Keratinocyte (primary cell): ENCODE measurements around the gene ADCYAP1R1.

Experiments used
- EZH2 ChIP-seq: IDR thresholded peaks from one replicate; pipeline ENCODE4 v1.6.1; 2012; ENCODE audit warnings: inconsistent platforms, mild to moderate bottlenecking, low read length, moderate library complexity
- TF ChIP-seq, protein P1 (sequence below), 3 experiments: IDR thresholded peaks in 1 of 3; conservative IDR thresholded peaks in 1 of 3; optimal IDR thresholded peaks in 1 of 3; 2 replicates in 2 of 3; 3 replicates in 1 of 3; pipeline versions ENCODE3 to v1.5.1; 2011; ENCODE audit warnings: low read length in 3 of 3, mild to moderate bottlenecking in 3 of 3, moderate library complexity in 2 of 3, control low read depth in 1 of 3, inconsistent platforms in 1 of 3; ENCODE audit not compliant: insufficient read depth in 2 of 3; ENCODE audit errors: extremely low read depth in 1 of 3

DNA sequence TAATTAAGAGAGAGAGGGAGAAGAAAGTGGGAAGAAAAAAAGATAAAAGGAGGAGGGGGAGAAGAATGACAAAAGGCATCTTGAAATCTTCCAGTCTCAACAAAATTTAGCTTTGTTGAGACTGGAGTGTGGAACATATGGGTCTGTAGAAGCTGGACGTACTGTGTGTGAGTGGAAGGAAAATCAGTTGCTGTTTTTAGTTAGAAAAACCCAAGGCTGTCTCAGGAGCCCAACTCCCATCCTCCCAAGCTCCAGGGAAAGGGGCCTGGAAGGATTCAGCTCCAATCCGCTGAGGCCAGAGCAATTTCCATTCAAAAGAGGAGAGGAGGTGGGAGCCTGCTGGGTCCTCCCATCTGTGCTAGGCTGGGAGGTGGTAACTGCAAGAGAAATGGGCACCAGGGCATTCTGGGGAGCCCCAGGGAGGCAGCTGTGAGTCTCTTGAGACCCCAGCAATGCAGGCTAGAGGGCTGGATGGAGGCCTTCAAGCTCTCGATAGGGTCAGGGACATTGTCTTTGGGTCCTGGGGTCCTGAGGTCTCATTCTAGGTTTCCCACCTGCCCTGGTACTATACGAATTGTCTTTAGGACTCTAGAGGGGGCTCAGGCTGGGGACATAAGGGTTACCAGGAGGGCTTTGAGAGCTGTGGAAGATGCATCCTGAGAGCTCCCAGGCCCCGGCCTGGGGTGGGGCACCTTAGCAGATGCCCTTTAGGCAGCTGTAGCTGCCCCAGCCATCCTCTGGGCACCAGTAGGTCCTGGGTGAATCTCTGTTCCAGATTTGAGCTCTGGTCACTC, 21.4 kb downstream of the ADCYAP1R1 start:
- TF ChIP-seq, protein P1, sequence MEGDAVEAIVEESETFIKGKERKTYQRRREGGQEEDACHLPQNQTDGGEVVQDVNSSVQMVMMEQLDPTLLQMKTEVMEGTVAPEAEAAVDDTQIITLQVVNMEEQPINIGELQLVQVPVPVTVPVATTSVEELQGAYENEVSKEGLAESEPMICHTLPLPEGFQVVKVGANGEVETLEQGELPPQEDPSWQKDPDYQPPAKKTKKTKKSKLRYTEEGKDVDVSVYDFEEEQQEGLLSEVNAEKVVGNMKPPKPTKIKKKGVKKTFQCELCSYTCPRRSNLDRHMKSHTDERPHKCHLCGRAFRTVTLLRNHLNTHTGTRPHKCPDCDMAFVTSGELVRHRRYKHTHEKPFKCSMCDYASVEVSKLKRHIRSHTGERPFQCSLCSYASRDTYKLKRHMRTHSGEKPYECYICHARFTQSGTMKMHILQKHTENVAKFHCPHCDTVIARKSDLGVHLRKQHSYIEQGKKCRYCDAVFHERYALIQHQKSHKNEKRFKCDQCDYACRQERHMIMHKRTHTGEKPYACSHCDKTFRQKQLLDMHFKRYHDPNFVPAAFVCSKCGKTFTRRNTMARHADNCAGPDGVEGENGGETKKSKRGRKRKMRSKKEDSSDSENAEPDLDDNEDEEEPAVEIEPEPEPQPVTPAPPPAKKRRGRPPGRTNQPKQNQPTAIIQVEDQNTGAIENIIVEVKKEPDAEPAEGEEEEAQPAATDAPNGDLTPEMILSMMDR (optimal IDR thresholded peaks at IDR 0.05 in 1 of 3, IDR thresholded peaks at IDR 0.05 in 1 of 3, conservative IDR thresholded peaks at IDR 0.05 in 1 of 3; ENCODE audit: extremely low read depth in 1 of 3, insufficient read depth in 2 of 3, low read length in 3 of 3) = no peak
- TF ChIP-seq EZH2 = no peak
